ENCODE results near the gene SOWAHC.
"Not testable (repeated sequence)": the region's sequence is repeated elsewhere in the genome, so short reads cannot be mapped to it uniquely, and the experiment has no call there.

Gene SOWAHC

DNA sequence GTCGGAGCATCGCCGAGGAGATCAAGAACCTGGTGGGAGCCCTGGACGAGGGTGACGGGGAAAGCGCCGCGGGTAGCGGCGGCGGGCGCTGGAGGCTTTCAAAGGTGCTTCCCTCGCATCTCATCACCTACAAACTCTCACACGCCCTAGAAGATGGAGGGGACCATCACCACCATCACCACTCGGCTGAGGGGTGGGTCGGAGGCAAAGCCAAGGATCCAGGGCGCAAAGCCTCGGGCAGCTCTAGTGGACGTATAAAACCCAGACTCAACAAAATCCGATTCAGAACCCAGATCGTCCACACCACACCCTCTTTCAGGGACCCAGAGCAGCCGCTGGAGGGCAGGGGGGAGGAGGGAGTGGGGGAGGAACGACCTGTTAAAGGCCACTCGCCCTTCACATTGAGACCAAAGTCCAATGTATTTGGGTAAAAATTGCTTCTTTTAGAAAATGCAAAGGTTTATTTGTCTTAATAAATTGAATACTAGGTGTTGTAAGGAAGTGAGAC, 1.5 kb downstream of the SOWAHC start:
- no peak for DNase-seq

DNA sequence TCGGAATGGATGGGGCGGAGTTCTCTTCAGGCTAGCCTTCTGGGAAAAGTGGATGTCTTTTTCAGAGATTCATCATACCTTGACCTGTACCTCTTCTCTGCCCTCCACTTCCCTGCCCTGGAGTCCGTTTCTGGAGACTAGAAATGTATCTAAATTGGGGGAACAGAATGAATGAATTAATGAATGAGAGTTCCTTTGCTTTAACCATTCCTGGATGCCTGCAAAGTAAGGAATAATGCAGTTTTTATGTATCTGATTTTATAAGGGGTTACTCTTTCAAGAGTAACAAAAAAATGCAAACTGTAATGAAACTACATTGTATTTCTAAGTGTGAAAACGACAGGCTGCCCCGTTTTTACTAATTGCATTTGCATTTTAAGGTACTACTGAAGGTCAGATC, 2.0 kb downstream of the SOWAHC start:
- DNase-seq, result no peak

DNA sequence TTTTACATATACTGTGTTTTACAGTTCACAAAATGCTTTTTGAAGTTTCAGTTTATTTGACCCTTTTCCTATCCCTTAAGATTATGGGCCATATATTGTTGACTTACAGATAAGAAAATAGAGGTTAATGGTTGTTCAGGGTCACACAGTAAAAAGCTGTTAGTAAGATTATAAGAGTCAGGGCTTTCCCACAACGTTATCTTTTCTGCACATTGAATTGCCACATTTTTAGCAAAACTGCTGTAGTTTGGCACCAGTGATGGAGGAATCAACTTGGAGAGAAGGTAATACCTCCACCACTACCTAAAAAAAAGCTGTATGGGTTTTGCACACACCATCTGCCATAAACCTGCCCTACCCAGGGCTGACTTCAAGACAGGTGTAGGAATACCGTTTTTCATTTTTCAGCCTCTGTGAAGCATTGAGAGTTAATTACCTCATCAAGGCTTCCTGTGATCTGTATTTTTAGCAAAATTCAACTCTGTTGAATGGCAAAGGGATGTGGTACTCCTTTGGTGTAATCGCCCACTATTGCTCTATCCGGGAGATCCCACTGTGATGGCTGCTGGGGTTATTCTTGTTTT, 5.0 kb downstream of the SOWAHC start:
- no peak for DNase-seq

DNA sequence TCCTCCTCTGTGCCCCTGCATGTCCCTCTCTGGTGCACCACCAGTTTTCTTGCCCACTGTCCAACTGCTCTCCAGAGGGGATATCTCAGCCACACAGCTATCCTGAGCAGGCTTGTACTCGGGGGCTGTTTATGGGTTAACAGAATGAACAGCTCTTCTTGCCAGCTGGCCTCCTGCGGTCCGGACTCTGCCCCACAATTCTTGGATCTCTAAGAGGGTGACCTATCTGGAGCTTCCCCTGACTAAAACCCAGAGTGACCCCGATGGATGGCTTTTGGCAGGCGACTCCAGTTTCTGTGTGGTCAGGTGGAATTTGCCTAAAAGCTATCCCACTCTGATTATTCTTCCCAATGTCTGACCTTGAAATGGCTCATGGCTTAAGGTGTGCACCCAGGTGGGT, 9.1 kb downstream of the SOWAHC start:
- no peak for DNase-seq

DNA sequence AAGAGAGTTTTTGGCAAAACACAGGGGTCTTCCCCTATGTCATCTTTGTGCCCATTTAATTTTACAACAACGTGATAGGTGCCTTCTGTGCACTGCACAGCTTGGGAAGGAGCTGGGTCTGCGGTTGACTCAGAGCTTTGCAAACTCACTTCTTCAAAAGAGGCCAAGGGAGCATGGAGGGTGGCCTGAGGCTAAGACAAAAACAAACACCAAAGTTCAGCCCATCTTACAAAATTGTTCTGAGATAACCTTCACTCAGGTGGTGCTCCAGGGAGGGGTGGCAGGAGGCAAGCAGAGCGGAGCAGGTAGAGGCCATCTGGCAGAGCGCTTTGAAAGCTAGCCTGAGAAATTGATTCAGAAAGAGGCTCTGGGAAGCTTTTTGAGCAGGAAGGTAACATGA, 9.8 kb downstream of the SOWAHC start:
- no peak for DNase-seq

DNA sequence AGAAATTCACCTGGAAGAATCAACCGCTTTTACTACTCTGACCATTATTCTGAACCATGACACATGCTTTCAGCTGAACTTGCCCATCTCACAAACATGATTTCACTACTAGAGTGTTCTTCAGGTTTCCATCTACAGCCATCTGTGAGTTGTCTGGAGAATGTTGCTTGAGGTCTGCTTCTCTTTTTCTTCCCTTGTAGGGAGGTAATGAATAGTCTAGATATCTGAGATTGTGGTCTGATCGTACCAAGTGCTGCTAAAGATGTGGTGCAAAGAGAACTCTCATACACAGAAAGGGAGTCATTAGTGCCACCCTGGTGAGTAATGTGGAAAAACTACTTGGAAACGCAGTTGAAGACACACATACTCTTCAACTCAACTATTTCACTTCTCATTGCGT, 10.2 kb downstream of the SOWAHC start:
- DNase-seq, result no peak

DNA sequence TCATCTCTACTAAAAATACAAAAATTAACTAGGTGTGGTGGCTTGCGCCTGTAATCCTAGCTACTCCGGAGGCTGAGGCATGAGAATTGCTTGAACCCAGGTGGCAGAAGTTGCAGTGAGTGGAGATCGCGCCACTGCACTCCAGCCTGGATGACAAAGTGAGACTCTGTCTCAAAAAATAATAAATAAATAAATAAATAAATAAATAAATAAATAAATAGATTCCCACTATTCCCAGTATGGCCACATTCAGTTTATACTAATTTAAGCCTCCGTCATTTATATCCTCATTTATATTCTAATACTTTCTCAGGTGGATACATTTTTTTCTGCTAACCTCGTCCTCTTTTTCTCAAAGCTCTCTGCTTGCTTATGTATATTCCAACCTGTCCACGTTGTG, 14.2 kb downstream of the SOWAHC start:
- not testable (repeated sequence) for DNase-seq

DNA sequence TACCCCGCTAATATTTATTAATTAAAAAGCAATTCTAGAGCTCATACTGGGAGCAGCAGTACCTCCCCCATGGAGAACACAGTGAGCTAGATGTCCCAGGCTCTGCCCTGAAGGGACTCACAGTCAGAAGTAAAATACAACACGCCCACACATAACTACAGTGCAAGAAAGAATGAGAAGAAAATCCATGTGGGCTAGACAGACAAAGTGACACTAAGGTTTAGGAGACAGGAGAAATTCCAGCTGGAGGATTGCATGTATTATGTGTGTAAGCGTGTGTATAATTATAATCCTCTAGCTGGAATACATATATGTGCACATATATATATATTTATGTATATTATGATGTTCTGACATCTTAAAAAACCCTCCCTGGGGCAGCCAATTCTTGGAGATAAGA, 15.7 kb downstream of the SOWAHC start:
- no peak for DNase-seq

DNA sequence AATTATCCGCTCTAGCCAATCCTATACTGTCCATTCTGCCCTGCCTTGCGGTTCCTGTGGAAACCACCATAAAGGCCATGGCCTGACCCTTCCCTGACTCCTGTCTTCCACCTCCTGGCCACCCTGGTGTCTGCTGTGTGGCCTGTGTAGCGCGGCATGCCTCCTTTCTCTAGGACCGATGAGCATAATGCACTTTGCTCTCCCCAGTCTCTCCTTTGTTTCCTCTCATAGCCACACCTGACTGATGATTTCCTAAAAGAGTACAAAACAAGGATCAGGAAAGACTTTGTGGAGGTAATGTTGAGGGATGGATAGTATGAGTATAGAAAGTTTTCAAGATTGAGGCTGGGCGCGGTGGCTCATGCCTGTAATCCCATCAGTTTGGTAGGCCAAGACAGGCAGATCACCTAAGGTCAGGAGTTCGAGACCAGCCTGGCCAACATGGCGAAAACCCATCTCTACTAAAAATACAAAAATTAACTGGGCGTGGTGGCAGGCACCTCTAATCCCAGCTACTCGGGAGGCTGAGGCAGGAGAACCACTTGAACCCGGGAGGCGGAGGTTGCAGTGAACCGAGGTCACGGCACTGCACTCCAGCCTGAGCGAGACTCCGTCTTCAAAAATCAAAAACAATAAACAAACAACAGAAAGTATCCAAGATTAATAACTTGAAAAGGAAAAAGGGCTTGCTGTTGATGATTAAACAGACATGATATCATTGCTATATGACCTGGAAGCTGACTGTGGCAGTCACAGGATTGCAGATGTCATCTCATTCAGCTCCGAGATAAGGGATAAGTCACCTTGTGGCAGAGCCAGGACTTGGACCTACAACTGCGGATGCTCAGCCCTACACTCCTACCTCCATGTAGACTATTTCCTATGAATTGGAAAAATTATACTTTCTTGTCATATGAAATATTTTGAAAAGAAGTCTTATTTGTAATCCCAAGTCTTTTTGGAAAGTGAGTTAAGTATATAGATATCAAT, 16.6 kb downstream of the SOWAHC start:
- no peak for DNase-seq

DNA sequence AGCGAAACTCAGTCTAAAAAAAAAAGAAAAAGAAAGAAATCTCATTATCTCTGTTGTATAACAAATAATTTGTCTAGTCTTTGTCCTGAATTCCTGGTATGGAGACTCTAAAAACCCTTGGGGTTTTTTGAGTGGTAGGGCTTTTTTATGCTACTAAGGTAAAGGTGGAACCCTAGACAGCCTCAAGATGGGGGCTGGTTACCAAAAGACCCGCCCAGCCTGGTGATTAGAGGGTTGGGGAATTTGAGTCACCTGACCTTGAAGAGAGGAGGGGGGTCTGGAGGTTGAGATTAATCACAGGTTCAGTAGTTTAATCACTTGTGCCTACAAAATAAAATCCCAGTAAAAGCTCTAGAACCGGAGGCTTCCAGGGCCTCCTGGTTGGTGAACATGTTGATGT, 17.6 kb downstream of the SOWAHC start:
- no peak for DNase-seq

DNA sequence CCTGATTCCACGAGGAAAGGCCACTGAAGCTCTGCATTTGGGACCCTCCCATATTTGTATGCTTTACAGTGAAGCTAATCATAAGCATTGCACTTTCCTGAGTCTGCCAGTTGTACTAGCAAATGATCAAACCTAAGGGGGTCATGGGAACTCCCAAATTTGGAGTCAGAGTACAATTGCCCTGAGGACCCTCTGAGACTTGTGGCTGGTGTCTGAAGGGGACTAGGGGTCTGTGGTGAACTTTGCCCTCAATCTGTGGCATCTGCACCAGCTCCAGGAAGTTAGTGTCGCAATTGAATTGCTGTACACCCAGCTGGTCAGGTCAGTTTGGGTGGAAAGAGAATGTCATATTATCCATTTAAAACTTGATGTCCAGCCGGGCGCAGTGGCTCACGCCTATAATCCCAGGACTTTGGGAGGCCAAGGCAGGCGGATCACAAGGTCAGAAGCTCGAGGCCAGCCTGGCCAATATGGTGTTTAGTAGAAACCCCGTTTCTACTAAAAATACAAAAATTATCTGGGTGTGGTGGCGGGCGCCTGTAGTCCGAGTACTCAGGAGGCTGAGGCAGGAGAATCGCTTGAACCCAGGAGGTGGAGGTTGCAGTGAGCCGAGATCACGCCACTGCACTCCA, 18.1 kb downstream of the SOWAHC start:
- DNase-seq, result no peak

DNA sequence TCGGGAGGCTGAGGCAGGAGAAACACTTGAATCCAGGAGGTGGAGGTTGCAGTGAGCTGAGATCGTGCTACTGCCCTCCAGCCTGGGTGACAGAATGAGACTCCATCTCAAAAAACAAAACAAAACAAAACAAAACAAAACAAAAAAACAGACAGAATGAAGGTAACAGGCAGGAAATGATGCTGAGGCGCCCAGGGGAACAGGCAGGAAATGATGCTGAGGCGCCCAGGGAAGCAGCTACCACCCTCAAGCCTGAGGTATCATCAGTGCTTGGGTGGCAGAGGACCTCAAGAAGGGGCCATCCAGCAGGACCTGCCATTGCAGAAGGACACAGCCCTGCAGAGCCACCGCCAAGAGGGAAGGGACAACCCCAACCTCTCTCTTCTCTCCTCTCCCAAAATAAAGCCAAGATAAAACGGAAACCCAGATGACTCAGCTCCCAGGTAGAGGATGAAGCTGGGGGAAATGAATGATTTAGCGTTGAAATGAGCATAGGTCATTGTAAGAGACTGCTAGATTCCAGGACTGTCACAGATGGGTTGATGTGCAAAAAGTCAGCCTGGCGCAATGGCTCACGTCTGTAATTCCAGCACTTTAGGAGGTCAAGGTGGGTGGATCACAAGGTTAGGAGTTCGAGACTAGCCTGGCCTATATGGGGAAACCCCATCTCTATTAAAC, 19.3 kb downstream of the SOWAHC start:
- DNase-seq, result no peak

DNA sequence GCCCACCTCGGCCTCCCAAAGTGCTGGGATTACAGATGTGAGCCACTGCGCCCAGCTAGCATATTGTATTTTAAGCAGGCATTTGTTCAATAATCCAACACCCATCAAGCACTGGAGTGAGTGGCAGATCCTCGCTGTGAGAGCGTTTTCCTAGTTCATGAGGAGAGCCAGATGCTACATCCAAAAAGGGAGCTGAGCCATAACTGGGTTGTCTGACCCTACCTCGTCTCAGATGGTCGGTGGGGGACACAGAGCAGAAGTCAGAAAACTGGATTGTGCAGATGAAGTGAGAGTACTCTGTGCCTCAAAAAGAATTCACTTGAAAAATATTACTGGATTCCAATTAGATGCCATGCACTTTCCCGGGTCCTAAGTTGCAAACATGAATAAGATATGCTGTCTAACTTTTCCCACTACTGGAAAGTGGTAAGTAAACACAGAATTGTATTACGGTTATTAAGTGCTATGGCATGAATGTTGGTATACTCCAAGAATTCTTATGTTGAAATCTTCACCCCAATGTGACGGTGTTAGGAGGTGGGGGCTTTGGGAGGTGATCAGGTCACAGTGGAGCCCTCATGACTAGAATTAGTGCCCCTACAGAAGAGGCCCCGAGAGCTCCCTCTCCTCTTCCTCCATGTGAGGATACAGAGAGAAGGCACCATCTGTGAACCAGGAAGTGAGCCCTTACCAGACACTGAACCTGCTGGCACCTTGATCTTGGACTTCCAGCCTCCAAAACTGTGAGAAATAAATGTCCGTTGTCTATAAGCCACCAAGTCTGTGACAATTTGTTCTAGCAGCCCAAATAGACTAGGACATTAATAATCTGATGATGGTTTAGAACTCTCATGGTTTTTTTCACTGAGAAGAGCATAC, 21.5 kb downstream of the SOWAHC start:
- DNase-seq, result no peak

DNA sequence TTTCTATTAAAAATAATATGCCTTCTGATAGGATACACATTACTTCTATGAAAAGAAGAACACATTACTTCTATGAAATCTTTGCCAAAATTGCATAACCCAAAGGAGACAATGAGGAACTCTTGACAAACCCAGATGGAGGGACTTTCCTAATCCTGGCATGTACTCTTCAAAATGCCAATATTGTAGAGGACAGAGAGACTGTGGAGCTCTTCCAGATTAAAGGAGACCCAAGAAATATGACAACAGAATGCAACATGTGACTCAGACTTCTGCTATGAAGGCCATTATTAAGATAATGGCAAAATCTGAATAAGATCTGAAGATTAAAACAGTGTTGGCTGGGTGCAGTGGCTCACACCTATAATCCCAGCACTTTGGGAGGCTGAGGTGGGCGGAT, 22.2 kb downstream of the SOWAHC start:
- DNase-seq, result no peak

DNA sequence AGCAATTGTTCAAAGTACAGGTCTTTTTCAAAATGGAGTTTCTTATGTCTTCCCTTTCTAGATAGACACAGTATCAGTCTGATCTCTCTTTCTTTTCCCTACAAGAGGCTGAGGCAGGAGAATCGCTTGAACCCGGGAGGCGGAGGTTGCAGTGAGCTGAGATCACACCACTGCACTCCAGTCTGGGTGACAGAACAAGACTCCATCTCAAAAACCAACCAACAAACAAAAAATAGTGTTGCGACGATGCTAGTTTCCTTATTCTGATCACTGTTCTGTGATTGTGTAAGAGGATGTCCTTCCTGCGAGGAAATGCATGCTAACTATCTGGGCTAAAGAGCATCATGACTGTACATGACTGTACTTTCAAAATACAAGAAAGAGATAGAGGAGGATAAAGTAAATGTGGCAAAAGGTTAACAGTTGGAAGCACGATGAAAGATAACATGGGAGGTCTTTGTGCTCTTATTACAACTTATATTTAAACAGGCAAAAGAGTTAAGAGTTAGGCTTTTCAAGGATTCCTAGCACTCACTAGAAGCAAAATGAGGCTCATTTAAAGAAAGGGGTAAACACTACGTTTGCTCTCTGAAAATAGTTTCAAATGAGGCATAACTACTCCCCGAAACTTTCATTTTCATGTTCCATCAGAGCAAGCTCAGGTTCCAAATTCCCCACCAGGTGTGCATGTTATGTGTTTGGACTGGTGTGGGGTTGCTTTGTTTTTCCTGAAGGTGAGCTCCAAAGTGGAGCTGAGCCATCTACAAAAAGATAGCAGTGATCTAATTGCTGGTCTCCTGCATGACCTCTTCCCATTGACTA, 23.8 kb downstream of the SOWAHC start:
- DNase-seq, result no peak

DNA sequence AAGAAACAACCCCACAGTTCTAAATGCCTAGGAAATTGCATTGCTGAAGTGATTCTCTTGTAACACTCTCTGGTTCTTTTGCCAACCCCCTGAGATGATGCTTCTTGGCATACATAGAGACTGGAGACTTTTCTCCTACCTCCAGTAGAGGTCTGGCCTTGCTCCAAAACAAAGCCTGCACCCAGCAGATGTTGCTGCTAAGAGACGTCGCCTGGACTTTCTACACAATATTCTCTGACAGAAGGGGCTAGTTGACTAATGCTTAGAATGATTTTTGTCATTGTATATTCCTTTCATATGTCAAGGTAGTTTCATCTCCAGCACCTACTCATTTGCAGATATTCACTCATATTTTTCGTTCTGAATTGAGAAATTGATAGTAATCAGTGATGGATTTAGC, 24.6 kb downstream of the SOWAHC start:
- DNase-seq, result no peak

DNA sequence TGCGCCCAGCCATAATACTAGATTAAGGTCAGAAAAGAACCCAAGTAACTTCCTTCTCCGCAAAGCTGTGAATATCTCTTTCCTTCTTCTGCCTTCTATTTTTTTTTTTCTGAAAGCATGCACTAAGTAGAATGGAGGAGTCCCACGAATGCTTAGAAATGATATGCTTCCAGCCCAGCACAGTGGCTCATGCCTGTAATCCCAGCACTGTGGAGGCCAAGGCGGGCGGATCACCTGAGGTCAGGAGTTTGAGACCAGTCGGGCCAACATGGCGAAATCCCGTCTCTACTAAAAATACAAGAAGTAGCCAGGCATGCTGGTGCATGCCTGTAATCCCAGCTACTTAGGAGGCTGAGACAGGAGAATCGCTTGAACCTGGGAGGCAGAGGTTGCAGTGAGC, 25.8 kb downstream of the SOWAHC start:
- DNase-seq, result not testable (repeated sequence)

DNA sequence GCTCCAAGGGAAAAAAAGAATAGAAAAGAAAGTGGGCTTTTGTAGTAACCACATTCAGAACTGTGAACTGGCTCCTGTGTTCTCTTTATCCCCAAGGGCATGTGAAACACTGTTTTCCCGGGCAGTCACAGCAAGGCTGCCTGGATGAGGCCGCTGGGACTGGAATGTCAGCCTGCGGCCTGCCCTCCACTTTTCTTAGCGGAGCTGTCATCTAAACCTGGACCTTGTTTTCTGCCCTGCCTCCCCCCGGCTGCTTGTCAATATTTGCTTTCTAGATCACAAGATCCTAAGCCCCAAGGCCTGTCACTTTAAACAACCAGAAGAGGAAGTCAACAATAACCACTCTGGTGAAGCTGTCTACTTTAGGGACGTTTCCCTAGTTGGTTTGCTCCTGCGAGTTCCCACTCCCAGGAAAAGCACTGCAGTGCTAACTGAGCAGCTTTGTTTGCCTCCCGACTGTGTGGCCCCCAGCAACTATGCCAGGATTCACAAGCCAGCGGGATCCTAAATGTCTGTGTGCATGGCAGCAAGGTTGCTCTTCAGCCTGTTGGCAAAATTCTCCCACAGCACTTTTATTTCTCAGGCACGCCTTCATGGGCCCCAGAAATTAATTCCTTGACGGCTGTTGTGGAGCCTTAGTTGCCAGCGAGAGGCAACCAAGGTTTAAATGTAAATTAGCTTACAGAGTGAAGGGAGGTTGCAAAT, 30.6 kb downstream of the SOWAHC start:
- peak; percentile 43 for DNase-seq

DNA sequence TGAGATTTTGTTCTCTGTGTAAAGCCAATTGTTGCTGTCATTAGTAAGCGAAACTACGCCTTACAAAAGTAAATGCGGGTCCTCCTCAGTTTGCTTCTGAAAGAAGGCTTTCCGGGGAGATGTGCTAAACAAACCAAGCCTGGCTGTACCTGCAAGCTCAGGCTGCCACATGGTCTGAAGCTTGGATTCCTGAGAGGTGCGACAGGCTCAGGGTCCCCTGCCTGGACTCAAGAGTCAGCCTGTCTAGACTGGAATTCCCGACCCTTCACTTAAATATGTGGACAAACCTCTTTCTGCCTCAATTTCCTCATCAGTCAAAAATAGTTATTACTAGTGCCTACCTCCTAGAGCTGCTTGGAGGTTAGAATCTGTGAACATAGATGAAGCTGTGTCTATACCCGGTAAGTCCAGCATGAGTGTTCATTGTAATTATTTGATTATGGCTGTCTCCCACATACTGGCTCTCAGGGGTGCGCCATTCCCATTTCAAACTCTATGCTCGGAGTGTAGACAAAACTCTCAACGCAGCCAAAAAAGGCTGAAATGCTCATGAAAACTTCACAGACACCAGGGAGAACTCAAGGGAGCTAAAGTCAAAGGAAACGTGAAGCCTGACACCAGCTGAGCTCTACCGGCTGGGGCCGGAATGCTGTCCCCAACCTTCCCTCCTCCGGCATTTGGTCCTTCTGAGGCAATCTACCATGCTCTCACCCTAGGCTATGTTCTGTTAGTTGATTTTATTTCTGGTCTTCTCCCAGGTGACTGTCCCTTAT, 31.4 kb downstream of the SOWAHC start:
- no peak for DNase-seq

DNA sequence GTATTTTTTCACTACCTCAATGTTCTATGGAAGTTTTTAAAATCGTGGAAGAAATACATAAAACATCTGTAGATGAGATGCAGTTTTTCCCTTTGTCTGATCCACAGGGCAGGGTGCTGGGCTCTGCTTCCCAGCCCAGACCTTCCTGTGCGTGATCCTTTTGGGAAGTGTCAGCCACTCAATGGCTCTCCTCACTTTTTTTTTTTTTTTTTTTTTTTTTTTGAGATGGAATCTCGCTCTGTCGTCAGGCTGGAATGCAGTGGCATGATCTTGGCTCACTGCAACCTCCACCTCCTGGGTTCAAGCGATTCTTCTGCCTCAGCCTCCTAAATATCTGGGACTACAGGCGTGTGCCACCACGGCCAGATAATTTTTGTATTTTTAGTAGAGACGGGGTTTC, 32.8 kb downstream of the SOWAHC start:
- no peak for DNase-seq

All from femur (tissue), 1 donor.